Astrocyte (in vitro differentiated cells and primary cell): ENCODE data around the gene YOD1.

Experiments used
- EZH2 ChIP-seq: IDR thresholded peaks from 2 replicates; pipeline ENCODE4 v1.6.1; 2012; ENCODE audit warnings: mild to moderate bottlenecking, low read length, inconsistent platforms; ENCODE audit not compliant: insufficient read depth
- TF ChIP-seq, protein P1 (sequence below): IDR thresholded peaks from 2 replicates; pipeline ENCODE4 v1.5.1; 2011; ENCODE audit warnings: low read depth, mild to moderate bottlenecking, inconsistent platforms, low read length, moderate library complexity; ENCODE audit not compliant: insufficient read depth

DNA sequence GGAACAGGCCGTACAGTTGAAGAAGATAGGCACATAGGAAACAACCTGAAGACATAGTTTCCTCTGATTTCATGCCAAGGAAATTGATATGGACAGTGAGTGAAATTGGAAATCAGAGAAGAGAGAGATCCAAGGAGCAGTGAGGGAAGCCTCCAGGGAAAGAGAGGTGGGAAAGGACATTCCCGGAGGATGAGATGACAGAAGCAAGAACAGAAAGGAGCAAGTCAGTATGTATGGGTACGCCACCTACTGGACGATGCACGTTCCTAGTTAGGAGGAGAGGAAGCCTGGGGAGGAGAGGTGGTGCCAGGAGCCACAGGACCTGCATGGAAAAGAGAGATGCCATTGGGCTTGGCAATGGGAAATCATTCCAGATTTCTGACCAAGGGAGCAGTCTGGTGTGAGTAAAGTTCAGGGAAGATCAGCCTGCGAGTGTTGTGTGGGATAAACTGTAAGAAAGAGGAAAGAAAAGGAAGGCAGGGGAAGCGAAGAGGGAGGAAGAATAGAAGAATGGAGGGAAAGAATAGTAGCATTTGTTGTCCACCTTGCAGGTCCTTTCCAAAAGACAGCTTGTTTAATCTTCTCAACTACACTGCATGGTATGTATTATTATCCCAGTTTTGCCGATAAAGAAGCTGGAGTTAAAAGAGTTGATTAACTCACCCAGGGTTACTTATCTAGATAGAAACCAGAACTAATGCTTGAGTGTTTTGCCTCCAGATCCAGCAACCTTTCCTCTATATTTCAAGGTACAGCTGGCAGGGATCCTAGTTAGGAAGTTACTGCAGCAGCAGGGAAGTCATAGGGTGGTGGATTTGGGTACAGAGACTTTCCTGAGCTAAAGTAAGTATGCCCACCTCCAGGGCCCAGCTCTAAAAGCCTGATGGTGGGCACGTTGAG, 45.8 kb downstream of the YOD1 start:
- TF ChIP-seq, protein P1, sequence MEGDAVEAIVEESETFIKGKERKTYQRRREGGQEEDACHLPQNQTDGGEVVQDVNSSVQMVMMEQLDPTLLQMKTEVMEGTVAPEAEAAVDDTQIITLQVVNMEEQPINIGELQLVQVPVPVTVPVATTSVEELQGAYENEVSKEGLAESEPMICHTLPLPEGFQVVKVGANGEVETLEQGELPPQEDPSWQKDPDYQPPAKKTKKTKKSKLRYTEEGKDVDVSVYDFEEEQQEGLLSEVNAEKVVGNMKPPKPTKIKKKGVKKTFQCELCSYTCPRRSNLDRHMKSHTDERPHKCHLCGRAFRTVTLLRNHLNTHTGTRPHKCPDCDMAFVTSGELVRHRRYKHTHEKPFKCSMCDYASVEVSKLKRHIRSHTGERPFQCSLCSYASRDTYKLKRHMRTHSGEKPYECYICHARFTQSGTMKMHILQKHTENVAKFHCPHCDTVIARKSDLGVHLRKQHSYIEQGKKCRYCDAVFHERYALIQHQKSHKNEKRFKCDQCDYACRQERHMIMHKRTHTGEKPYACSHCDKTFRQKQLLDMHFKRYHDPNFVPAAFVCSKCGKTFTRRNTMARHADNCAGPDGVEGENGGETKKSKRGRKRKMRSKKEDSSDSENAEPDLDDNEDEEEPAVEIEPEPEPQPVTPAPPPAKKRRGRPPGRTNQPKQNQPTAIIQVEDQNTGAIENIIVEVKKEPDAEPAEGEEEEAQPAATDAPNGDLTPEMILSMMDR, result peak; percentile 78
- no peak for TF ChIP-seq EZH2
